Adrenal gland (tissue), 5 donors: ENCODE data around the gene CUEDC1.

Source experiments
- POLR2A ChIP-seq, 2 donors: fragments of 450-650 bp; IDR thresholded peaks; one replicate each; pipeline ENCODE4 v1.6.1; 2017; ENCODE audit warnings: antibody characterized with exemption in 2 of 2, mild to moderate bottlenecking in 2 of 2, moderate library complexity in 1 of 2
- TF ChIP-seq, protein P1 (sequence below), 6 experiments: fragments of 450-650 bp in 4 of 6; fragments of 200-600 bp in 2 of 6; sonication (generic) in 1 of 6; IDR thresholded peaks; 1 replicate in 5 of 6; 2 replicates in 1 of 6; pipeline versions ENCODE4 v1.5.1 to v1.8.0; 2016 to 2021; ENCODE audit warnings: antibody characterized with exemption in 6 of 6, mild to moderate bottlenecking in 2 of 6, moderate library complexity in 1 of 6
- donor health status: DM: no; HTN: no; CAD: no.

DNA sequence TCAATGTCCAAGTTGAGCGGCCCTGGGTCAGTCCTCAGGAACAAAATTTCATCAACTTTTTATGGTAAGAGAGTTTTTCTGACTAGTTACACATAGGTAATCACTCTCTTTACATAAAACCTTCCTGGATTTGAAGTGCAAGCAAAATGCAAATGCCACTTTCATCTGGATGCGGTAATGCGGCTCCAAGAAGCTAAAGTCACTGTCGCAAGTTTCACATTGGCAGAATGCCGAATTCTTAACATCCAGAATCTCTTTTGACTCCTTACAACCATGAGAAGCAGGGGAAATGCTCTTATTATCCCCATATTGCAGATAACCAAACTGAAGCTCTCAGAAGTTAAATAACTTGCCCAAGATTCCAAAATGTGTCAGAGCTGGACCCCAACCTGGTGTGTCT, 135.3 kb downstream of the CUEDC1 start:
- no peak for TF ChIP-seq POLR2A (IDR thresholded peaks at IDR 0.05)
- TF ChIP-seq, protein P1, sequence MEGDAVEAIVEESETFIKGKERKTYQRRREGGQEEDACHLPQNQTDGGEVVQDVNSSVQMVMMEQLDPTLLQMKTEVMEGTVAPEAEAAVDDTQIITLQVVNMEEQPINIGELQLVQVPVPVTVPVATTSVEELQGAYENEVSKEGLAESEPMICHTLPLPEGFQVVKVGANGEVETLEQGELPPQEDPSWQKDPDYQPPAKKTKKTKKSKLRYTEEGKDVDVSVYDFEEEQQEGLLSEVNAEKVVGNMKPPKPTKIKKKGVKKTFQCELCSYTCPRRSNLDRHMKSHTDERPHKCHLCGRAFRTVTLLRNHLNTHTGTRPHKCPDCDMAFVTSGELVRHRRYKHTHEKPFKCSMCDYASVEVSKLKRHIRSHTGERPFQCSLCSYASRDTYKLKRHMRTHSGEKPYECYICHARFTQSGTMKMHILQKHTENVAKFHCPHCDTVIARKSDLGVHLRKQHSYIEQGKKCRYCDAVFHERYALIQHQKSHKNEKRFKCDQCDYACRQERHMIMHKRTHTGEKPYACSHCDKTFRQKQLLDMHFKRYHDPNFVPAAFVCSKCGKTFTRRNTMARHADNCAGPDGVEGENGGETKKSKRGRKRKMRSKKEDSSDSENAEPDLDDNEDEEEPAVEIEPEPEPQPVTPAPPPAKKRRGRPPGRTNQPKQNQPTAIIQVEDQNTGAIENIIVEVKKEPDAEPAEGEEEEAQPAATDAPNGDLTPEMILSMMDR (IDR thresholded peaks at IDR 0.05), result no peak
